Measurements from ENCODE around the gene BUD13.

DNA sequence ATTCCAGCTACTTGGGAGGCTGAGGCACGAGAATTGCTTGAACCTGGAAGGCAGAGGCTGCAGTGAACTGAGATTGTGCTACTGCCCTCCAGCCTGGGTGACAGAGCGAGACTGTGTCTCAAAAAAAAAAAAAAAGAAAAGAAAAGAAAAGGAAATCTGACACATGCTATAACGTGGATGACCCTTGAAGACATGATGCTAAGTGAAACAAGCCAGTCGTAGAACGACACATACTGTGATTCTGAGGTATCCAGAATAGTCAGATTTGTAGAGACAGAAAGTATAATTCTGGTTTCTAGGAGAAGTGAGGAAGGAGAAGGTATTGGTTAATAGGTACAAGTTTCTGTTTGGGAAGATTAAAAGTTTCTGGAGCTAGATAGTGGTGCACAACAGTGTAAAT is 25.6 kb upstream of the BUD13 start:
- TF ChIP-seq, protein P1, sequence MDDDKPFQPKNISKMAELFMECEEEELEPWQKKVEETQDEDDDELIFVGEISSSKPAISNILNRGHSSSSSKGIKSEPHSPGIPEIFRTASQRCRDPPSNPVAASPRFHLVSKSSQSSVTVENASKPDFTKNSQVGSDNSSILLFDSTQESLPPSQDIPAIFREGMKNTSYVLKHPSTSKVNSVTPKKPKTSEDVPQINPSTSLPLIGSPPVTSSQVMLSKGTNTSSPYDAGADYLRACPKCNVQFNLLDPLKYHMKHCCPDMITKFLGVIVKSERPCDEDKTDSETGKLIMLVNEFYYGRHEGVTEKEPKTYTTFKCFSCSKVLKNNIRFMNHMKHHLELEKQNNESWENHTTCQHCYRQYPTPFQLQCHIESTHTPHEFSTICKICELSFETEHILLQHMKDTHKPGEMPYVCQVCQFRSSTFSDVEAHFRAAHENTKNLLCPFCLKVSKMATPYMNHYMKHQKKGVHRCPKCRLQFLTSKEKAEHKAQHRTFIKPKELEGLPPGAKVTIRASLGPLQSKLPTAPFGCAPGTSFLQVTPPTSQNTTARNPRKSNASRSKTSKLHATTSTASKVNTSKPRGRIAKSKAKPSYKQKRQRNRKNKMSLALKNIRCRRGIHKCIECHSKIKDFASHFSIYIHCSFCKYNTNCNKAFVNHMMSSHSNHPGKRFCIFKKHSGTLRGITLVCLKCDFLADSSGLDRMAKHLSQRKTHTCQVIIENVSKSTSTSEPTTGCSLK (tag by site-specific recombination; IDR thresholded peaks at IDR 0.05) = no peak
- TF ChIP-seq ZNF394 (tag by site-specific recombination; IDR thresholded peaks at IDR 0.05; ENCODE audit: borderline replicate concordance) (no peak), ZNF549 (tag by site-specific recombination; IDR thresholded peaks at IDR 0.05) (no peak), ZNF792 (tag by site-specific recombination; IDR thresholded peaks at IDR 0.05) (no peak), ZNF335 (tag by site-specific recombination; conservative IDR thresholded peaks at IDR 0.05) (no peak), ZNF350 (tag by site-specific recombination; IDR thresholded peaks at IDR 0.05) (no peak), SP3 (tag by site-specific recombination; IDR thresholded peaks at IDR 0.05) (no peak), ZNF354C (tag by site-specific recombination; IDR thresholded peaks at IDR 0.05; ENCODE audit: borderline replicate concordance, low read depth) (no peak)
- TF ChIP-seq, protein P2, sequence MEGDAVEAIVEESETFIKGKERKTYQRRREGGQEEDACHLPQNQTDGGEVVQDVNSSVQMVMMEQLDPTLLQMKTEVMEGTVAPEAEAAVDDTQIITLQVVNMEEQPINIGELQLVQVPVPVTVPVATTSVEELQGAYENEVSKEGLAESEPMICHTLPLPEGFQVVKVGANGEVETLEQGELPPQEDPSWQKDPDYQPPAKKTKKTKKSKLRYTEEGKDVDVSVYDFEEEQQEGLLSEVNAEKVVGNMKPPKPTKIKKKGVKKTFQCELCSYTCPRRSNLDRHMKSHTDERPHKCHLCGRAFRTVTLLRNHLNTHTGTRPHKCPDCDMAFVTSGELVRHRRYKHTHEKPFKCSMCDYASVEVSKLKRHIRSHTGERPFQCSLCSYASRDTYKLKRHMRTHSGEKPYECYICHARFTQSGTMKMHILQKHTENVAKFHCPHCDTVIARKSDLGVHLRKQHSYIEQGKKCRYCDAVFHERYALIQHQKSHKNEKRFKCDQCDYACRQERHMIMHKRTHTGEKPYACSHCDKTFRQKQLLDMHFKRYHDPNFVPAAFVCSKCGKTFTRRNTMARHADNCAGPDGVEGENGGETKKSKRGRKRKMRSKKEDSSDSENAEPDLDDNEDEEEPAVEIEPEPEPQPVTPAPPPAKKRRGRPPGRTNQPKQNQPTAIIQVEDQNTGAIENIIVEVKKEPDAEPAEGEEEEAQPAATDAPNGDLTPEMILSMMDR (tag by site-specific recombination; IDR thresholded peaks at IDR 0.05) = no peak
- TF ChIP-seq, protein P3, sequence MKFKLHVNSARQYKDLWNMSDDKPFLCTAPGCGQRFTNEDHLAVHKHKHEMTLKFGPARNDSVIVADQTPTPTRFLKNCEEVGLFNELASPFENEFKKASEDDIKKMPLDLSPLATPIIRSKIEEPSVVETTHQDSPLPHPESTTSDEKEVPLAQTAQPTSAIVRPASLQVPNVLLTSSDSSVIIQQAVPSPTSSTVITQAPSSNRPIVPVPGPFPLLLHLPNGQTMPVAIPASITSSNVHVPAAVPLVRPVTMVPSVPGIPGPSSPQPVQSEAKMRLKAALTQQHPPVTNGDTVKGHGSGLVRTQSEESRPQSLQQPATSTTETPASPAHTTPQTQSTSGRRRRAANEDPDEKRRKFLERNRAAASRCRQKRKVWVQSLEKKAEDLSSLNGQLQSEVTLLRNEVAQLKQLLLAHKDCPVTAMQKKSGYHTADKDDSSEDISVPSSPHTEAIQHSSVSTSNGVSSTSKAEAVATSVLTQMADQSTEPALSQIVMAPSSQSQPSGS (tag by site-specific recombination; IDR thresholded peaks at IDR 0.05; ENCODE audit: low read depth) = no peak
